HFFc6 (cell line): ENCODE results near the gene ANKRD6. TPM values are rescaled to one million over a fixed set of nuclear protein-coding genes. Genes with fewer than 3 reads are reported as not detected.

Experiments used
- DNase-seq: peaks from one replicate; pipeline ENCODE4 v3.0.0-alpha.2; 2018
- H3K27ac Mint-ChIP-seq: 2 replicates; pipeline ENCODE4 v1.8.0; 2020; ENCODE audit warnings: mild to moderate bottlenecking, mixed read lengths
- H3K27me3 Mint-ChIP-seq: 2 replicates; pipeline ENCODE4 v1.8.0; 2021; ENCODE audit warnings: mild to moderate bottlenecking, moderate library complexity, mixed read lengths; ENCODE audit not compliant: insufficient read depth
- H3K36me3 Mint-ChIP-seq: 2 replicates; pipeline ENCODE4 v1.8.0; 2021; ENCODE audit warnings: low read depth, mixed read lengths
- H3K4me1 Mint-ChIP-seq: 2 replicates; pipeline ENCODE4 v1.8.0; 2020; ENCODE audit warnings: low read depth, mixed read lengths
- H3K4me3 Mint-ChIP-seq: 2 replicates; pipeline ENCODE4 v1.8.0; 2020; ENCODE audit warnings: mild to moderate bottlenecking, moderate library complexity, mixed read lengths
- H3K9me3 Mint-ChIP-seq: 2 replicates; pipeline ENCODE4 v1.8.0; 2020; ENCODE audit warnings: mild to moderate bottlenecking, mixed read lengths
- total RNA-seq, 6 experiments: library from RNA; stranded (reverse); fragmentation: NEBNext Ultra II Directional; extraction: Animal tissue kit (Norgen Biotek cat#: 25700); gene quantifications; 2 replicates in 1 of 6; 3 replicates in 5 of 6; pipeline ENCODE4 v1.2.3, GENCODE V29; 2021
- TF ChIP-seq, protein P1 (sequence below): fragments of 200-600 bp; sonication (generic); IDR thresholded peaks from 2 replicates; pipeline ENCODE4 v1.5.0; 2021; ENCODE audit warnings: antibody characterized with exemption, mild to moderate bottlenecking

Gene ANKRD6
- total RNA-seq, 6 experiments from 2014 or later: not detected

DNA sequence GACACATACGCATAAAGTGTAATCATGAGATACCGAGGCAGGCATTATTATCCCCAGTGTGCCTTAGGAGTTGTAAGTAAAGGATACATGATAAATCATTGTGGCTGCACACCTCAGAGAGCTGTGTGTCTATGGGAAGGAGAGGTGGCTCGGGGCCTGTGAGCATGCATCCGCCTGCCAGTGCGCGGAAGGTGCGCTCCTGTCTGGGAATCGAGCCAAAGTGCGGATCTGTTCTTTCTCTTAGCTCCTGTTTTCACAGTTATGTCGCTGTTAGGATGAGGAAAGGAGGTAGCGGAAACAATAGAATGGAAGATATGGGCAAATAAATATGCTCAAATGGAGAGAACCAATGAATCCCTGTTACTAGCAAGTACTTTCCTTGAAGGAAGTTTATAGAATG, 98.0 kb downstream of the ANKRD6 start:
- Mint-ChIP-seq H3K36me3 (no peaks in the 10 kb centered on the region), H3K27ac (no peak overlapping the region), H3K27me3 (peaks cover 10% of the 10 kb centered on the region; the same call in 1 of the 2 replicates), H3K9me3 (no peaks in the 10 kb centered on the region), H3K4me1 (no peaks in the 10 kb centered on the region), H3K4me3 (no peak overlapping the region)
- no peak for DNase-seq
- TF ChIP-seq, protein P1, sequence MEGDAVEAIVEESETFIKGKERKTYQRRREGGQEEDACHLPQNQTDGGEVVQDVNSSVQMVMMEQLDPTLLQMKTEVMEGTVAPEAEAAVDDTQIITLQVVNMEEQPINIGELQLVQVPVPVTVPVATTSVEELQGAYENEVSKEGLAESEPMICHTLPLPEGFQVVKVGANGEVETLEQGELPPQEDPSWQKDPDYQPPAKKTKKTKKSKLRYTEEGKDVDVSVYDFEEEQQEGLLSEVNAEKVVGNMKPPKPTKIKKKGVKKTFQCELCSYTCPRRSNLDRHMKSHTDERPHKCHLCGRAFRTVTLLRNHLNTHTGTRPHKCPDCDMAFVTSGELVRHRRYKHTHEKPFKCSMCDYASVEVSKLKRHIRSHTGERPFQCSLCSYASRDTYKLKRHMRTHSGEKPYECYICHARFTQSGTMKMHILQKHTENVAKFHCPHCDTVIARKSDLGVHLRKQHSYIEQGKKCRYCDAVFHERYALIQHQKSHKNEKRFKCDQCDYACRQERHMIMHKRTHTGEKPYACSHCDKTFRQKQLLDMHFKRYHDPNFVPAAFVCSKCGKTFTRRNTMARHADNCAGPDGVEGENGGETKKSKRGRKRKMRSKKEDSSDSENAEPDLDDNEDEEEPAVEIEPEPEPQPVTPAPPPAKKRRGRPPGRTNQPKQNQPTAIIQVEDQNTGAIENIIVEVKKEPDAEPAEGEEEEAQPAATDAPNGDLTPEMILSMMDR: no peak

DNA sequence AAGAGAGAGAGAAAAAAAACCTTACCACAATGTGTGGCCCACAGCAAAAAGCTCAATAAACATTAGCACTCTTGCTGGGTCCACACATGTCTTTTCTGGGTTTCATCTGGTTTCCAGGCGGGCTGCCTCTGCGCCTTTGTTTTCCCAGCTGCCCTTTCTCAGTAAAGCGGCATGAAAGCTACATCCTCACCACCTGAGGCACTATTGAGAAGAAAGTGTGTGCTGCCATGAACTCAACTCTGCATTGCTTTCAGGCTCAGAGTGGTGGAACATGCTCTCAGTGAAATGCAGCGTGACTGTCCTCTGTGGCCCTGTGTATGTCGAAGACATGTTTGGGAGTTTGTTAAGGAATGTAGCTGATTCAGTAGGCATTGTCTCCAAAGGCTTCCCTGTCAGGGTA, 103.3 kb downstream of the ANKRD6 start:
- Mint-ChIP-seq H3K9me3 (no peaks in the 10 kb centered on the region), H3K27ac (no peak overlapping the region), H3K36me3 (no peaks in the 10 kb centered on the region), H3K27me3 (peaks cover 10% of the 10 kb centered on the region), H3K4me1 (no peaks in the 10 kb centered on the region), H3K4me3 (no peak overlapping the region)
- TF ChIP-seq, protein P1: no peak
- no peak for DNase-seq

DNA sequence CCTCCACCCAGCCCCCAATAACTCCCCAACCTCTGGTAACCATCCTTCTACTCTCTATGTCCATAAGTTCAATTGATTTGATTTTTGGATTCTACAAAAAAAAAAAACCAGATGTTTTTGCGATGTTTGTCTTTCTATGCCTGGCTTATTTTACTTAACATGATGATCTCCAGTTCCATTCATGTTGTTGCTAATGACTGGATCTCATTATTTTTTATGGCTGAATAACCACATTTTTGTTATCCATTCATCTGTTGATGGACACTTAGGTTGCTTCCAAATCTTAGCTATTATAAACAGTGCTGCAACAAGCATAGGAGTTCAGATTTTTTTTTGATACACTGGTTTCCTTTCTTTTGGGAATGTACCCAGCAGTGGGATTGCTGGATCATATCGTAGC, 106.8 kb downstream of the ANKRD6 start:
- Mint-ChIP-seq H3K36me3 (no peaks in the 10 kb centered on the region), H3K4me1 (no peaks in the 10 kb centered on the region), H3K27ac (no peak overlapping the region), H3K9me3 (no peaks in the 10 kb centered on the region), H3K4me3 (no peak overlapping the region), H3K27me3 (peaks cover 14% of the 10 kb centered on the region; the same call in 1 of the 2 replicates)
- TF ChIP-seq, protein P1: no peak
- no peak for DNase-seq

DNA sequence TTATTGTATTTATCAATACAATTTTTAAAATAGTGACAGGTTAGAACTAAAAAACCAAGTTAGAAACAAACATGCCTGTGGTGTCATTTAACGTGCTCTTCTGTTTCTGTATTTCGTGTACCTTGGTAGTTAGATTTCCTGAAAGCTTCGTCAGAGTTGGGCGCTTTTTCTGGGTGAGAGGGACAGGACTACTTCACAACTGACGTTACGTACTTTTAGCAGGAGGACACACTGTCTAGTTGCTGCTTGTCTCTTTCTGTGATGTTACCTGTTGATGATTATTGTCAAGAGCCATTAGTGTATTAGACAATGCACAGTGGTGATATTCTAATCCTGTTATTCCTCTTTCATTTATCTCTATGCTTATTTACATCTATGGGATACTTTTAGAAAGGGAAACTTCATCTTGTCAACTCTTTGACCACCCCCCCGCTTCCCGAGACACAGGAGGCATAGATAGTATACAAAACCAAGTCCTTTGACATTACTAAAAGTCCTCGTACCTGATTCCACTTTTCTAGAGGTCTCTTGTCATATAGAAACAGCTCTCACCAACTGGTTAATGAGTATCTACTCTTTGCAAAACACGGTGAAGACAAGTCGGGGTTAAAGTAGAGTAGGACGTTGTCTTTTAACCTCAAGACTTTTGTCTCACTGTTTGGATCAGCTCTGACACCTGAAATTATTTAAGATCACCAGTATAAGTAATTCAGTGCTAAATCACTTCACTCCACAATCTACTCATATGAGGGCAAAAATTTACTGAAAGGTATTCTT, 109.3 kb downstream of the ANKRD6 start:
- Mint-ChIP-seq H3K9me3 (no peaks in the 10 kb centered on the region), H3K4me1 (no peaks in the 10 kb centered on the region), H3K27ac (no peak overlapping the region), H3K4me3 (no peak overlapping the region), H3K27me3 (peaks cover 18% of the 10 kb centered on the region), H3K36me3 (no peaks in the 10 kb centered on the region)
- DNase-seq: no peak
- TF ChIP-seq, protein P1: no peak

DNA sequence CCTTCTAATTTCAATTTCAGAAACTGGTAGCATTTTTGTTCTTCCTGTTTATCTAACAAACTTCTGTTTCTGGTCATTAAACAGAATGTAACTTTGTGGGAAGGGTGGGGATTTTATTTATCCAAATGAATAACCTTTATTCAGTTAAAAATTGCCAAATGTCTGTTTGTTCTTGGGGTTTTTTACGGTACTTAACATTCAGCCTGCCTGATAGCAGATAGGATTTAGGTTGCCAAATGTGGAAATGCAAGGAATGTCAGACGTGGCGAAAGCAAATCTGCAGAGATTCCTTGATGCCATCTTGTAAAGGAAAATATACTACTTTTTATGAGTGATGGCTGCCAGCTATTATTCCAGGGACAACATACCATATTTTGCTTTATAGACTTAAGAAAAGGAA, 109.9 kb downstream of the ANKRD6 start:
- DNase-seq: no peak
- no peak overlapping the region for H3K4me3 Mint-ChIP-seq
- no peaks in the 10 kb centered on the region for H3K36me3 Mint-ChIP-seq
- no peaks in the 10 kb centered on the region for H3K4me1 Mint-ChIP-seq
- H3K27me3 Mint-ChIP-seq: peaks cover 18% of the 10 kb centered on the region
- no peaks in the 10 kb centered on the region for H3K9me3 Mint-ChIP-seq
- no peak overlapping the region for H3K27ac Mint-ChIP-seq
- TF ChIP-seq, protein P1: no peak
